Globus pallidus (tissue), 1 donor: ENCODE results near the gene SP9.
A peak's percentile ranks its signal among the peaks of the same experiment; 100 is the strongest.

Experiments
- DNase-seq: peaks from one replicate; pipeline ENCODE4 v3.0.0-alpha.2; 2015; ENCODE audit warnings: low spot score

SP9 gene

DNA sequence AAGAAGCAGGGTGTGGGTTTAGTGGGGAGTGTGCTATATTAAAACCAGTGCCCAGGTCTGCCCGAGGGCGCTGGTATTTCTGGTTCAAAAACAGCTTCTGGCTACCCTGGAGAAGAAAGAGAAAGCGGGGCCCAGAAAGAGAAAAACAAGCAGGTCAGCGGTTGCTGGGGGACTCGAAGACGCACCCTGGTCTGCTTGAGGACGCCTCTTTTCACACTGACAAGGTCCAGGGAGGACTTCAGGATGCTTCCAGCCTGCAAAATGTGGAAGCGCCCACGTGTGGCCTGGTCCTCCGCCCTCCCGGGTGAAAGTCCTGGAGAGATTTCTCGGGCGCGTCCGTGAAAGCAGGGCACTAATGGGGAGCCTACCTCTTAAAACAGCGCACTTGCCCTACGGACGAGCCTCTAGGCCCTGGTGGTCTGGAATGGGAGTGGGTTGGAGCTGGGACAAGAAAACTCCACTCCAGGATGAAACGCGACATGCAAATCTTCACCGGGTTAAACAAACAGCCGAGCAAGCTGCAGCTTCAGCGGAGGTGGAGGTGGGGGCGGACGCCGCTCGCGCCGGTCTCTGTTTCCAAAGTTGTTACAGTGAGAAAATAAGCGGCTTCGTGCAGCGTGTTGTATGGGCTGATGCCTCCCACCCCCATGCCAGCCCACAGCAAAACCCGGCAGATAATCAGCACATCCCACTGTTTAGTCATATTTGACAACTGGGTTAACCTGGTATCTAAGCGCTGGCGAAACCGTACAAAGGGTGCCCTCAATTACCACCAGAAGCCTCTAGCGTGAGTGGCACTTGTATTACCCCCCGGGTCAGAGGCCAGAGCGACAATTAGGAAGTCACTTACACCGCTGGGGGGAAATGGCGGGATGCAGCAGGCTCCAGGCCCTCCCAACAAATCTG, 1.1 kb upstream of the SP9 start:
- no peak for DNase-seq

DNA sequence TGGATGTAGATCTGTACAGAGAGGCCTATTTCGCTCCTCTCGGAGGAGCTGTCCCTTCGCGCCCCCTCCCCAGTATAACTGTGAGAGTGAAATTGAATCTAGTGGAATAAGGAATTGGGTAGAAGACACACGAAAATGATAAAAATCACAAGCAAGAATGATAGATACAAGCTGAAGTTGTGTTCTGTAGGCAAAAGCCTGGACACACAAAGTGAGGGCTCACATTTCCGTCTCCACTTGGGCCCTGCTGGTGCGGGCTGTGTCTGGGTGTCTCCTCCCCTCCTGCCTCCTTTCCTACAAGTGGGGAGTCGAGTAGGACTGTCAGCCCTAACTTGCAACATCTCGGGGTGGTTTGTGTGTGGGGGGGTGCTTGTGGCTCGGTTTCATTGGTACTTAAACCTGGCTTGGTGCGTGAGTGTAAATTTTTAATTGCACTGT, 457 bp upstream of the SP9 start:
- no peak for DNase-seq

DNA sequence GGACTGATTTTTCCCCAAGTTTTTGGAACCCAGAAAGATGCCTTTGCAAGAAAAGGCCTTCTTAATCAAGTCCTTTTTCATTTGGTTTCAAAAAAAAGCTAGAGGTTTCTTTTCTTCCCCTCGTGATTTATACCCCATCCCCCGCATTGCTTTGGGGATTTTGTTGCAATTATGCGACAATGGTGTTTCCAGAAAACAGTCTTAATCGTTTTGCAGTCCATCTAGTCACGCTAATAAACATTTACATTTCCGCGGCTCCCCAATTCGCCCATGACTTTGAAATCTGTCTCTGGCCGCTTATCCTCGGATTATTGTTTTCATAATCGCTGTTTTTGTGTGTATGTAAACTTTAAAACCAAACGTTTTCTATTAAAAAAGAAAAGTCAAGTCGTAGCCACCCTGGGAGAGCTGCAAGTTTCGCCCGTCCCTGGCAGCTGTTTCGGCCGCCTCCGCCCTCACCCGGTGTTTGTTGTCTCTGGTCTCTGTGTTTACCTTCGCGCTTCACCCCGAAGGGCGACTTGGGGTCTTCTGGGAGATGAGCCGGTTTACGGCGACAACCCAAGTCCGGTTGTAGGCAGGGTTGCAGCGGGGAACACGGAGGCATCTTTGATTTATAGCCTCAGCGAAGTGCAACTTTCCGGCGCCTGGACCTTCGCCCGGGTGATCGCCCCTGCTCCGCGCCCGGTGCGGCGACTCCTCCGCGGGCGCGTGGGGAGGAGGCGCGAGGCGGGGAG, 667 bp downstream of the SP9 start:
- DNase-seq = no peak

DNA sequence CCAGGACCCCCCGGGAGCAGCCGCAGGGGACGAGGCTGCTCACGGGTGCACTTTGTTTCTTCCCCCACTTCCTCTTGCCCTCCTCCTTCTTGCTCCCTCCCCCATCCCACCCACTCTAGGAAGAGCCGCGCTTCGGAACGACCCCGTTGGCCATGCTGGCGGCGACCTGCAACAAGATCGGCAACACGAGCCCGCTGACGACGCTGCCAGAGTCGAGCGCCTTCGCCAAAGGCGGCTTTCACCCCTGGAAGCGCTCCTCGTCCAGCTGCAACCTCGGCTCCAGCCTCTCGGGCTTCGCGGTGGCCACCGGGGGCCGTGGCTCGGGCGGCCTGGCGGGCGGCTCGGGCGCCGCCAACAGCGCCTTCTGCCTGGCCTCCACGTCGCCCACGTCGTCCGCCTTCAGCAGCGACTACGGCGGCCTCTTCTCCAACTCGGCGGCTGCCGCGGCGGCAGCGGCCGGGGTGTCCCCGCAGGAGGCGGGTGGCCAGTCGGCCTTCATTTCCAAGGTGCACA, 1.3 kb downstream of the SP9 start:
- DNase-seq = no peak

DNA sequence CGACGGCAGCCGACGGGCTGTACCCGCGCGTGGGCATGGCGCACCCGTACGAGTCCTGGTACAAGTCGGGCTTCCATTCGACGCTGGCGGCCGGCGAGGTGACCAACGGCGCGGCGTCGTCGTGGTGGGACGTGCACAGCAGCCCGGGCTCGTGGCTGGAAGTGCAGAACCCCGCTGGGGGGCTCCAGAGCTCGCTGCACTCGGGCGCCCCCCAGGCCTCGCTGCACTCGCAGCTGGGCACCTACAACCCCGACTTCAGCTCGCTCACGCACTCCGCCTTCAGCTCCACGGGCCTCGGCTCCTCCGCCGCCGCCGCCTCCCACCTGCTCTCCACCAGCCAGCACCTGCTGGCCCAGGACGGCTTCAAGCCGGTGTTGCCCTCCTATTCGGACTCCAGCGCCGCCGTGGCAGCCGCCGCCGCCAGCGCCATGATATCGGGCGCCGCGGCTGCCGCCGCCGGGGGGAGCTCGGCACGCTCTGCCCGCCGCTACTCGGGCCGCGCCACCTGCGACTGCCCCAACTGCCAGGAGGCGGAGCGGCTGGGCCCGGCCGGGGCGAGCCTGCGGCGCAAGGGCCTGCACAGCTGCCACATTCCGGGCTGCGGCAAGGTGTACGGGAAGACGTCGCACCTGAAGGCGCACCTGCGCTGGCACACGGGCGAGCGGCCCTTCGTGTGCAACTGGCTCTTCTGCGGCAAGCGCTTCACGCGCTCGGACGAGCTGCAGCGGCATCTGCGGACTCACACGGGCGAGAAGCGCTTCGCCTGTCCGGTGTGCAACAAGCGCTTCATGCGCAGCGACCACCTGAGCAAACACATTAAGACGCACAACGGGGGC, 2.0 kb downstream of the SP9 start:
- DNase-seq = no peak

DNA sequence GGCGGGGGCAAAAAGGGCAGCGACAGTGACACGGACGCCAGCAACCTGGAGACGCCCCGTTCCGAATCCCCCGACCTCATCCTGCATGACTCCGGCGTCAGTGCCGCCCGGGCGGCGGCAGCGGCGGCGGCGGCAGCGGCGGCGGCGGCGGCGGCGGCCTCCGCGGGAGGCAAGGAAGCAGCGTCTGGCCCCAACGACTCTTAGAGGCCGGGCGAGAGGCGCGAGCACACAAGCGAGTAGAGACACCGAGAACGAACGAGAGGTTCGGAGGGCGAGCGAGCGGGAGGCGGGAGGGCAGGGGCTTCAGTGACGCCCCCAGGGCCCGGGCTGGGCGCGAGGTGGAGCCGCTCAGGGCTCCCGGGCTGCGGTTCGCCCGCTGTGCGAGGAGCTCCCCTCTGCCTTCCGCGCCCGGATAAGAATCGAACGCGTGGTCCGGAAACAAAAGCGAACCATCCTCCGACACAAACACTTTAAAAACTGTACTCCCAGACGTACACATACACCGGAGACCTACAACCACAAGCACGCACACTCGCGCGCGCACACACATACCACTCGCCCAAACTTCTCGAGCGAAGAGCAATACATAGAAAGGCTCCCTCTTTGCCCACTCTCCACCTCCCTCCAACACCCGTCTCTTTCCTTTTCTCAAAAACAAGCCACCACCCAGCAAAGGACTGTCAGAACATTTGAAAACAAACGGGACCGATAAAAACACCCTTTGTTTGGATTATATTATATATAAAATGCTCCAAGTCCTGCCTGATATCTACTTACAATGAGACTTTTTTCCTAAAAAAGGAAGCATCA, 2.8 kb downstream of the SP9 start:
- no peak for DNase-seq

DNA sequence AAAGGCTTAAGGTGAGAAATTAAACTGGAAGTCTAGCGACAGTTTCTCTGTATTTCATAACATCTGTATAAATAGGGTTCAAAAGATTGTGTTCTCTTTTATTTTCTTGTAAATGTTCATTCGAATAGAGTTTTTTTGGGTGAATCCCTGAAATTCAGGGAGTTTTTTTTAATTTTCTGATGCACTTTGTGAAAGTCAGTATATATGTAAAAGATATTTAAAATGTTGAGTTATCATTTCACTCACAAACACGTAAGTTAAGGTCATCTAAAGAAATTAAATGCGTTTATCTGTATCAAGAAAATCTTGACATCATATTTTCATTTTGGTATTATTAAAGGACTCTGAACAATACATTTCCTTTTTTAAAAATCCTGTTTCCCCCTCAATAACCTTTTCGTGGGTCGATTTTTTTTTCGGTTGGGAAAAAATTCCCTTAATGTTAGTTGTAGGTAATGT, 3.4 kb downstream of the SP9 start:
- no peak for DNase-seq

DNA sequence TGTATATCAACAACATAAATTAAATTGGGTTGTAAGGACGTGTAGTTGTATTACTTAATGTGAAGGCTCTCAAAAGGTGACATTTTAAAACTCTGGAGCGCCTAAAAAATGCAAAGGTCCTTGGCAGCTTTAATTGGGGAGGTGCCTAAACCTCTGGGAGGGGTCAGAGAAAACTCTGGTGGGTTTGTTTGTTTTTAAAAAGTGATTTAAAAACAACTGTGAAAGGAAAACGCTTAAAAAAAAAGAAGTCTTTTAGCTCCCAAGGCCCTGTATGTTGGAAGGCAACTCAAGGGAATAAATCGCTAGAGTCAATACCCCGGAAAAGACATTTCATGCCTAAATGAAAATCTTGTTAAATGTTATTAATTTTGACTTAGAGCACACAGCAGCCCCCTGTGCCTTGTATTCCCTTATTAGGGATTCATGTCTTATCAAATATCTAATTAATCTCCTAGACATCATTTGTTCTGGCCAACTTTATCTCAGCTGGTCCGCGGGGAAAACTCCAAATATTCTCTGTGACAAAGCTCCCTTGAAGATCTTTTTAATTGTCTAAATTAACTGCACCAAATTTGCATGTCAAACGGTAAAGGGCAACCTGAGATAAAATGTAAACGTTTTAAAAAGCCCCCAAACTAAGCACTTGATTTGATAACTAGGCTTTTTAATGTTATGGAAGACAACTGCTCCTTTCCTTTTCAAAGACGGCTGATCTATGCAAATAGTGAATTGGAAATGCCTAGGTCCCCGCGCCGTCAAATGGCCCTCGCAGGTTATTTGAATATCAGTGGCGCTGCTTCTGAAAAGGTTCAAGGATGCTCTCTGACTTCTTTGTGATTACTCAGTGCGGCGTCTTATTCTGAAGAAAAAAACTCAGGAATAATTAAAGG, 4.2 kb downstream of the SP9 start:
- no peak for DNase-seq

DNA sequence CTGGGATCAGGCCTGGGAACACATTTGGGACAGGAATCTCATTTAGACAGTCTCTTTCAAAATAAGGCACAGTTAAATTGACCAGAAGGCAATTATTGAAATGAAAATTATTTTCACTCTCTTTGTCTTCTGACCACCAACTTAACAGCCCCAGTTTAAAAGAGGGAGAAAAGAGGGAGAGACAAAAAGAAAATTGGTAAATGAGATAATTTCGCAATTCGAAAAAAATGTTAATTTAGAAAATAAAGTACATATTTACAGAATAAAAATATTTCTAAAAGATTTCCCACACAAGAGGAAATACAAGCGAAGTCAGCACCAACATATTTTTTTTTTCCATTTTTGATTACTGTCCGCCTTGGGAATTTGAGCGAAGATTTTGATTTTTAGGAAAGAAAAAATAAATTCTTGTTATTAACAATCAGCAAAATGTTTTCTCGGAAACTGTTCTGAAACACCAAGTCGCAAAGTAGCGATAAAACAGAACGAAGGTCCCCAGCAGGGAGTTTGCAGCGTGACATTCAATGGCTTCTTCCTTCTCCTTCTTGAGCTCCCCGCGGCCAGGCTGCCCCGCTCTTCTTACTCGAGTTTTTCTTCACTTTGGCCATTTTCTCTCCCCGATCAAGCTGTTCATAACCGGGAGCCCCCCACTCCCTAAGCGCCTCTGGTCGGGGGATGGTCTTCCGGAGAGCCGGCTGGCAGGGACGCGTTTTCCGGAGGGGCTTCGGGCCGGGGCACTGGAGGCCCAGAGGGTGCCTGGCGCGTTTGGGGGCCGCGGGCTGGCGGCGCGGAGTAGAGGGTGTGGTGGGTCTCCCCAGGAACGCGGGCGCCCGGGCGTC, 5.0 kb downstream of the SP9 start:
- DNase-seq = no peak

DNA sequence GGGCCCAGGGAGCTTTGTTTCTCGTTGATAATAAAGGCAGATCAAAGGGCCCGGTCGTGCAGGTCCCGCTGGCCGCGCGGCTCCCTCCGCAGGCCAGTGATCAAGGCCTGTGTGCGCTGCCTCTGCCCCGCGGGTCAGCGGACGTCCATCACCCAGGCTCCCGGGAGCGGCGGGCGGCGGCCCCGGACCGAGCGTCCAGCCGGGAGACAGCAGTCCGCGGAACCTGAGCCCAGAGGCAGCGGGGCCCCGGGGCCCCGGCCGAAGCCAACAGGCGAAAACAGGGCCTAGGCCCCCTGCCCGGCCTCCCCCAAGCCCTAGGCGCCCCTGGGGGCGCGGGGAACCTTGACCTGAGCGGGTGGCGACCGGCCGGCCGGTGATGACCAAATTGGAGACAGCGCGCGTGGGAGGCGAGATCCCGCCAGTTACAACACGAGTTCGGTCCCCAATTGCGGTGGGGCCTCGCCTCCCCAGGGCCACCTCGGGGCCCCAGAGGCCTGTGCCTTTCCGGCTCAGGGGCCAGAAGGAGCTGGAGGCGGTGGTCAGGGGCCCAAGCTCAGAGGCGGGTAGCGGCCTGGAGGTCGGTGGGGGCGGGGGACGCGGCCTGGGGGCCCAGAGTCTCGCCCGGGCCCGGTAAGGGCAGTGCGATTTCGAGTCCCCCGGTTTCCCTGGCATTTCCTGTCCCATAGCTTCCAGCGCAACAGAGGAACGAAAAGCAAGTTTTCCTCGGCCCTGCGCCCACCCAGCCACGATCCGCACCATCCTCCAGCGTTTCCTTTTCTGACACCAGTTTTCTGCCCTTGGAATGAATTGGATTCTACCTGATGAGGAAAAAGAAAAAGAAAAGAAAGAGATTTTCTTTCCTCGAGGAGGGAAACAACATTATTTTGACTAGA, 5.9 kb downstream of the SP9 start:
- no peak for DNase-seq

DNA sequence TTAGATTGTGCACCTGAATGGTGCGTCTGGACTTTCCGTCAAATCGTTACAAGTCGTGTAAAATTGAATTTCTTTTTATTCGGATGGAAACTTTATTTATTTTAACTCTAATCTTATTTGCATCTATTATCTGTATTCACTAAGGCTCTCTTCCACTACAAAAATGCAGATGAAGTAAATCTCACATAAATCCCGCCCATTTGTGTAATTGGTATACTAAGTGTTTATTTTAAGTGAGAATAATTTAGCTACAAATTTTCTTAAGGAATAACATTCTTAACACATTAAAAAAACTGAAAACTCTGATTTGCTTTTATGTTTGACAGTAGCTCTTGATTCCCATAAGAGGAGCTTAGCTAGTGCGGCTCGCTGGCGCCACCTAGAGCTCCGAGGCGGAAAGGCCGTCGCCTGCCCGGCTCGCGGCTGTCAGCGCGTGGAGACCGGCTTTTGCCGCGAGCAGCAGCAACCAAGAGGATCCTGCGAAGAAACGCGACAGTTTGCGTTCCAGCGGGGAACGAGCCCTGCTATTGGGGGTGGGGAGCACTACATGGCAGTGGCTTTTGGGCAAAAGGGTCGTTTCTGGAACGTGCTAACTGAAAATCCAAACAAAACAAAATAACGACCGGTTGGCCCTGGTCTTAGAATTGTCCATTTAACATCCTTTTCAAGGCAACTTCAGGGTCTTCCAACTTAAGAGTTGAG, 6.7 kb downstream of the SP9 start:
- peak; percentile 82 for DNase-seq

DNA sequence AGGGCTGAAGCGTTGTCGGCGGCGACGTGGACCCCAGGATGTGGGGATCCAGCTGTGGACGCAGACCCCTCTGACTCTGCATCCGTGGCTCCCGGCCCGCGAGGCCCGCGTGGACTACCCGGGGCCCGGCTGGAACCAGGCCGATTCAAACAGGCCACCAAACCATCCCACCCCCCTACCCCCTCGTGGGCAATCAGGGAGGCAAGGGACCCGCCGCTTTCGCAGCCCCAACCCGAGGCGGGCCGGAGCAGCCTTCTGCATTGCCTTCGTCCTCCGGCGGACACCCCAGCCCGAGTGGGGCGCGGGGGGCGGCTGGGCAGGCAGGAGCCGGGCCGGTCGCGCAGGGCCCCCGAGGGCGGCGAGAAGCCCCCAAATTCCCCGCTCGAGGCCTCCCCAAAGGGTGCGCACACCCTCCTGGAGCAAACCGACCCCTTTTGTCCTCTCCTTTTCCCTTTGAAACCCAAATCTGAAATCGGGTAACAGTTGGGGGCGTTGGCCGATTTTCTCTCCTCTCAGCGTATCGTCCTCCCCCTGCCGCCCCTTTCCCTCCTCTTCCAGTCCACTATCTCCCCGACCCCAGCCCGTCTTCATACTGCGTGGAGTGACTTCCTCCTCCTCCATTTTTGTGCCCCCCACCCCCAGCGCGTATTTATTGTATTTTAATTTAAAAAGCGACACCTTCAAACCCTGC, 7.4 kb downstream of the SP9 start:
- DNase-seq = no peak

DNA sequence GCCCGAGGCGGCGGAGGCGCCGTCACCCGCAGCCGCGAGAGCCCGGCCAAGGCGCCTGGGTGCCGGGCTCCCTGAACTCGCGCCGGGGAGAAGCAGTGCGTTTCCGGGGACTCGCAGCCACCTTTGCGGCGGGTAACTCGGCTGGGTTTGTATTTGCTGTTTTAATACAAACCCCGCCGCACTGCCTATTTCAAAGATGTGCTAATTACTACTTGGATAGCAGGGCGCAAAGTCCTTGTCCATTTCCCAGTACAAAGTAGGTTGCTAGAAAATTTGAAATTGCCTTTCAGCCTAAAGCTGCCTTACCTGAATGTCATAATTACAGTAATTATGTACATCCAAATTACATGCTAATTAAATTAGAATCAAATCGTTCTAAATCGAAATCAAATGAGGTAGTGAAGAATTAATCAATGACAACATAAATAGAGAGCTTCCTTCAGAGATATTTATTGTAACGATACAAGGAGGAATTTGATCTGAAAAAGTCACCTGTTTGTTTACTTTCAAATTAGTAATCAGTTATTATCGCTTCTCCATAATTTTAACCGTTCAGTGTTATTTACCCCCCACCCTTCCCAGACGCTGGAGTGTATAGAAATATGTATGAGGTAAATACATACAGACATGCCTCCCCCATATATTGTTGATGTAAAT, 8.1 kb downstream of the SP9 start:
- no peak for DNase-seq

DNA sequence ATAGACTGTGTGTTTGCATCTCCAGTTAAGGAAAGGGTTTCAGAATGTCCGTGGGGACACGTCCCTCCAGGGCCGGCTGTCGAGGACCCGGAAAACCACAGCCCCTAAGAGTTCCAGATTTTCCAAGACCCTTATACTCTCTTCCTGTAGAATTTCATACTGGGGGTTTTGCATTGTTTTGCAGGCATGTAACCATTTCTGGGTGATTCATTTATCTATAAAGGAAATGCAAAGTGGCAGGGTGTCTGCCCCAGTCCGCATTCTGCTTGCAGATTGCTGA, 8.5 kb downstream of the SP9 start:
- DNase-seq = no peak

DNA sequence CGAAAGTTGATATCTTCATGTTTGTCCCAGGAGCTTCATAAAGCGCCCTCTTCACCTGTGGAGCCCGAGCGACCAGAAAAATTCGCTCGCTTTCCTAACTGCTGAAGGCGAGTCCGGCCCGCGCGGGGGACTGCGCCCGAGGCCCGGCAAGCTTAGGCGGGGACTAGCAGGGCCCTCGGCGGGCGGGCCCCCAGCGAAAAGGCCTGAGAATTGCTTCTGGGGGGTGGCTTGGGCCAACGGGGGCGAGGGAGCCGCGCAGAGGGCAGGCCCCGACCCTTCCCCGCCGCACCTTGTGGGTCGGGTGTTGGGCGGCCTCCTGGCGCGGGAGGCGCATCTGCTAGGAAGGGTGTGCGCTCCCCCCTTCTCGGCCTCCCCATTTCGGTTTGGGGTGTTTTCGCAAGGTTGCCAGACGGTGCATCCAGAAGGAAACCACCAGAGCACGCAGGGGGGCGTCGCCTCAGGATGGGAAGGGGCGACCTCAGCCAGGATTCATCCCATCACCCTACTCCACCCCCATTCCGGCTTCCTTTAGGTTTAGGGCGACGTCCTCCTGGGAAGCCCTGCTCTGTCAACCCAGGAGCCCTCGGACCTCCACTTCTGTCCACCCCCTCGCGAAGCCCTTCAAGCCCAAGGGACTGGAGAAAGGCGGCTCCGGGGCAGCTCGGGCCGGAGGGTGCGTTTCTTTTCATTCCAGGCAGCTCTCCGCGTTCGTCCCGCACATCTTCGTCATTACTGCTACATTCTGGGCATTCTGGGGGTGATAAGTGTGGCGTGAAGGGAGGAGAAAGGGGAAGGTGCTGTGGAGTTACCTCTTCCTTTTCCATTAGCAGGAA, 9.1 kb downstream of the SP9 start:
- no peak for DNase-seq
